CD4-positive, alpha-beta T cell treated with Interleukin-21 for 1 hour (primary cell): ENCODE data around the gene HPCAL1.

Experiments
- DNase-seq: peaks from one replicate; pipeline ENCODE4 v3.0.0-alpha.2; 2020

HPCAL1 gene

GRCh38 chr2:10304458-10305253 lies 2.0 kb downstream of the HPCAL1 start:
- DNase-seq = no peak

DNA sequence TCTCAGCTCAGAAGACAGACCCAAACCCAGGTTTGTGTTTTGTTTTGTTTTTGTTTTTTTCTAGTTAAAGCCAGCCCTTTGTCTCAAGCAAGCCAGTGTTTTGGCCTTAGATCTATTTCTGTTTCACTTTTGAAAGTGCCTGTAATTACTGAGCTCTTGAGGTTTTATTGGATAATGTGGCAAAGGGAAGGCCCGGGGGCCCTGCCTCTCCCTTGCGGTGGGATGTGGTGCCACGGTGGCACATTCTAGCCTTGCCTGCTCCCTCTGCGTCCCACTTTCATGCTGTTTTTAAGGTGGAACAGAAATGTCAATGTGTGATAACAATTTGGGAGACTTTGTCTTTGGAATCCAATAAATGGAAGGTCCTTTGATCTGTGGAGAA lies 2.5 kb downstream of the HPCAL1 start:
- DNase-seq = peak; percentile 58

DNA sequence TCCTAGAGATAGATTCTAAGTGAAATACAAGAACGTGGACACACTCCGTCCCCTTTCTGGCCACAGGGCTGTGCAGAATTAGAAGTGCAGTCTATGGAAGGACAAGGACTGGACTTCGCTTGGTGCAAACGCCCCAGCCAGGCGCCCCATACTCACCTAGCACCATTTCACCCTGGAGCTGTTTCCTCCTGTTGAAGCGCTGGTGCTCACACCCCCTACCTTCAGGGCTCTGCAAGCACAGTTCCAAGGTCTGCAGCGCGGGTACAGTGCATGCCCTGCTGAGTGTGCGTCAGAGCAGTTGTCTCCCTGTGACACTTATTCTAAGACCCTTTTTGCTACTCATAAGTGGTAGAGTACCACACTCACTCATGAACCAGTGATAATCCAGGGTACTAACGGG lies 3.0 kb downstream of the HPCAL1 start:
- peak; percentile 32 for DNase-seq

- no peak for DNase-seq
Measured at GRCh38 chr2:10306901-10307463, 4.3 kb downstream of the HPCAL1 start.

- DNase-seq = no peak
Measured at GRCh38 chr2:10307561-10308156, 5.0 kb downstream of the HPCAL1 start.

DNA sequence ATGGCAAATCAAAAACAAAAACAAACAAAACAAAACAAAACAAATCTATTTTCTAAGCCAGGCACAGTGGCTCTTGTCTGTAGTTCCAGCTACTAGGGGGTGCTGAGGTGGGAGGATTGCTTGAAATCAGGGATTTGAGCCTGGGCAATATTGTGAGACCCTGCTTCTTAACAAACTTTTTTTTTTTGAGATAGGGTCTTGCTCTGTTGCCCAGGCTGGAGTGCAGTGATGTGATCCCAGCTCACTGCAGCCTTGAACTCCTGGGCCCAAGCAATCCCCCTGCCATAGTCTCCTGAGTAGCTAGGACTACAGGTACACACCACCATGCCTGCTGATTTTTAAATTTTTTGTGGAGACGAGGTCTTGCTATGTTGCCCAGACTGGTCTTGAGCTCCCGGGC lies 6.2 kb downstream of the HPCAL1 start:
- no peak for DNase-seq

DNA sequence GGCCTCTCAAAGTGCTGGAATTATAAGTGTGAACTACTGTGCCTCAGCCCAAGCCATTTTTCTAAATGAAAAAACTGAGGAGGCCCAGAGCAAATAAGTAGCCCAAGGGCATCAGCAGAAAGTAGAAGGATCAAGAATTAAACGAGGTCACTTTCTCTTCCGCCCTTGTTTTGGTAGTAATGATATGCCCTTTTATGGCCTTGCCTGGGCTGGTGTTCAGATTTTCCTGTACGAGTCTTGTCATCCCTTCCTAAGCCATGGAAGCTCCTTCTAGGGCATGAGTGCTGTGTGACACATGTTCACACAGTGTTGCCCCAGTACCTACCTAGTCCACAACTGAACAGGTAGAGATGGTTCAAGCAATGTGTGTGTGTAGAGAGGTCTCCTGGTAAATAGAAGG lies 6.6 kb downstream of the HPCAL1 start:
- no peak for DNase-seq

DNA sequence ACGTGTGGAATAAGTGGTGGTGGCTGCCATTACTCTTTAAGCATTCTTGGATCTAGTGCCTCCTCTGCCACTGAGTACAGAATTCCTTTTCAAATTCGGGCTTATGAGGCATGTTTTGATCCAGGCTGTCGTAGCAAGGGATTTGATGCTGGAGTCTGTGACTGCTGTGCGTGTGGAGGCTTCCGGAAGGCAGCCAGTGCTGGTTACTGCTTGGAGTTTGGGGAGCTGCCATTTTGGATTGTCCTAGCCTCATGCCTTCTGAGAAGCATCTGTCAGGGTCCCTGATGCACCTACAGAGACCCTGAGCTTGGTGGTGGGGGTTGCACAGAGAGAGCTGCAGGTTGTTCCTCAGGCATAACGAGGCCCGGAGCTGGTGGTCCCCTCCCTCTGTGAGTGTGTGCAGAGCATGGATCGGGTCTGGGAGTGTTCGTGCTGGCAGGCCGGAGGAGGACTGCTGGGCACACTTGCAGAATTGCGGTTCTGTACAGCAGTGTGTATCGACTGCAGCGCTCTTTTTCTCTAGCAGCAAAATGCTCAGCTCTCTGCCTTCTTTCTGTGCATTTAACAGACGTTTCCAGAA lies 7.7 kb downstream of the HPCAL1 start:
- no peak for DNase-seq

DNA sequence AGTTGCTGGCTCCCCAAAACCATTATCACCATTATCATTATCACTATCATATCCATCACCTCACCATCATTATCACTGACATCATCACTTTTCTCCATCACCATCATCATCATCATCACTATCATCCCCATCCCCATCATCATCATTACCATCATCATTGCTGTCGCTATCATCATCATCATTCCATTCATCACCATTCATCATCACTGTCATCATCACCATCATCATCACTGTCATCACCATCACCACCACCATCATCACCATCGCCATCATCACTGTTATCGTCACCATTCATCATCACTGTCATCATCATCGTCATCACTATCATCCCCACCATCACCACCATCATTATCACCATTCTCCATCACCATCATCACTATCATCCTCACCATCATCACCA lies 9.0 kb downstream of the HPCAL1 start:
- DNase-seq = no peak

DNA sequence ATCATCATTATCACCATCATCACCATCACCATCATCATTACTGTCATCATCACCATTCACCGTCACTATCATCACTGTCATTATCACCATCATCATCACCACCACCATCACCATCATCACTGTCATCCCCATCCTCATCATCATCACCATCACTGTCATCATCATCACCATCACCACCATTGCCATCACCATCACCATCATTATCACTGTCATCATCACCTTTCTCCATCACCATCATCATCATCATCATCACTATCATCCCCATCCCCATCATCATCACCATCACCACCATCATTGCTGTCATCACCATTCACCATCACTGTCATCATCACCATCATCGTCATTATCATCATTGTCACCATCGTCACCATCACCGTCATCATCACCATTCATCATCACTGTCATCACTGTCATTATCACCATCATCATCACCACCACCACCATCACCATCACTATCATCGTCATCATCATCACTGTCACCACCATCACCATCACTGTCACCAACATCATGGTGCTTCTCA lies 9.8 kb downstream of the HPCAL1 start:
- no peak for DNase-seq

DNA sequence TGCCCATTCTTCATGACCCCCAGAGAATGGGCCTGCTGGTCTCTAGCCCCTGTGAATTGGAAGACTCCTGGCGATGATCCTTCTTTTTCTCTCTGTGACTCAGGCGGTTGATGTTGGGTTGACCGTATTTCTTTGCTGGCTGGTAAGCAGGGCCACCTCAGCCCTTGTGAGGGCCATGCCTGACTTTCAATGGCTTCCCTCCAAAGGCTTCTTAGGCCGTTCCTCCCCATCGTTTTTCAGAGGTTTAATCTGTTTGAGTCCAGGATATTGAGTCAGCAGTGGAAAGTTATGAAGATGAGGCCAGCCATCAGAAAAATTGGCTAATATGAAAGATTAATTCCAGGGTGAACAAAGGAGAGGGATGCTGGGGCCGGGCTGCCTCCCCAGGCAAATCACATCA lies 13.6 kb downstream of the HPCAL1 start:
- no peak for DNase-seq

DNA sequence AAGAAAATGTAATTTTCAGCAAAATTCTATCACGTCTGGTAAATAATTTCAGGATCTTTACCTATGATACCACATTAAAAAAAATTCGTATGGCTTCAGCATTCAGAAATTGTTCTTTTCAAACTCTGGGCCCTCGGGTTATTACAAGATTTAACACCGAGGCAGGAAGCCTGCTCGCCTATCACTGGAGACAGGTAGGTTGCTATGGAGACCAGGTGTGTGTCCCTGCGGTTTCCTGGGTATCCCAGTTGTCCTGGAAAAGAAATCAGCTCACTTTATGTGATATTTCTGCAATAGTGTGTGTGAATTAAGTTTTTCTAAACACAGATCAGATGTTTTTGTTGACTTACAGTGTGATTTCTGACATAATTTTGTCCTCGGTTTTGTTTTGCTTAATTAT lies 14.2 kb downstream of the HPCAL1 start:
- DNase-seq = no peak

- DNase-seq = no peak
Measured at GRCh38 chr2:10317646-10318045, 14.9 kb downstream of the HPCAL1 start.

- no peak for DNase-seq
Measured at GRCh38 chr2:10318345-10318744, 15.6 kb downstream of the HPCAL1 start.

DNA sequence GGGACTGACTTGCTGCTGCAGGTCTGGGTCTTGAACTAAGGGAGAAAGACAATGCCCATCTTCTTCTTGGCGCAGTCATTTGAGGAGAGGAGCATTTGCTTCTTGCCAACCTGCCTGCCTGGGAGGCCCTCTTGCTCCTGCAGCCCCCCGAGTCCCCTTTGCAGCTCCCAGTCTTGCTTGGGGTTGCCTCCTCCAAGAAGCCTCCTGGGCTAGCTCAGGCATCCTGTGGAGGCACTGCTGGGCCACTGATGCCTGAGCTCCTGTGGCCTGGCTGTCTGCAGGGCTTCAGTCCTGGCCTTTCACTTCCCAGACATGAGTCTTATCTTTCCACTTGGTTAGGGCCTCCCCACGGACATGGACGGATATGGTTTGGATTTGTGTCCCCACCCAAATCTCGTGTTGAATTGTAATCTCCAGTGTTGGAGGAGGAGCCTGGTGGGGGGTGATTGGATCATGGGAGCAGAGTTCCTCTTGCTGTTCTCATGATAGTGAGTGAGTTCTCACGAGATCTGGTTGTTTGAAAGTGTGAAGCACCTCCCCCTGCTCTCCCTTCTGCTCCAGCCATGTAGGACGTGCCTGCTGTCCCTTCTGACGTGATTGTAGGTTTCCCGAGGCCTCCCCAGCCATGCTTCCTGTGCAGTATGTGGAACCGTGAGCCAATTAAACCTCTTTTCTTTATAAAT lies 17.3 kb downstream of the HPCAL1 start:
- no peak for DNase-seq

DNA sequence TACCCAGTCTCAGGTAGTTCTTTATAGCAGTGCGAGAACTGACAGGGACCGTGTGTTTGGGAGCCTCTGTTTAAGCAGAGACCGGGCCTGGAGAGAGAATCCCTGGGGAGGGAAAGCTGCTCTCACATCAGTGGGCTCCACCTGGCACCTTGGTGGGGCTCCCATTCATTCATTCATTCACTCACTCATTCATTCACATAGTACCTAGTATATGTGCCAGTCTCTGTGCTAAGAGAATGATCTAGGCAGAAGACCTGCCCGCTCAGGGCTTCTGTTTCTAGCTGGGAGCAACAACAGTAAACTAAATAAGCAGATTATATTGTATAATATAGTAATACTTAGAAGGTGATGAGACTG lies 17.8 kb downstream of the HPCAL1 start:
- no peak for DNase-seq

- DNase-seq = no peak
Measured at GRCh38 chr2:10320933-10321332, 18.2 kb downstream of the HPCAL1 start.

DNA sequence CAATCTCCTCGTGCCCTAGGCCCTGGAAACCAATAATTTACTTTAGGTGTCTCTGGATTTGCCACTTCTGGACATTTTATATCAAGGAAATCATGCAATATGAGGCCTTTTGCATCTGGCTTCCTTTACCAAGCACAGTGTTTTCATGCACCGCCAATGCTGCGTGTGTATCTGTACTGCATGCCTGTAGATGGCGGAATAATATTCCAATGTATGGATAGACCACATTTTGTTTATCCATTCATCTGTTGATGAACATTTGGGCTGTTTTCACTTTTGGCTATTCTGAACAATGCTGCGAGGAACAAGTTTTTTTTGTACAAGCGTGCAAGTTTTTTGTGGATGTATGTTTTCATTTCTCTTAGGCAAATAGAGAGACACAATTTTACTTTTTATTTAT lies 18.9 kb downstream of the HPCAL1 start:
- no peak for DNase-seq

GRCh38 chr2:10322481-10322880 lies 19.8 kb downstream of the HPCAL1 start:
- no peak for DNase-seq

GRCh38 chr2:10322973-10323372 lies 20.3 kb downstream of the HPCAL1 start:
- DNase-seq = no peak

GRCh38 chr2:10323535-10323934 lies 20.8 kb downstream of the HPCAL1 start:
- no peak for DNase-seq

GRCh38 chr2:10324095-10324832 lies 21.6 kb downstream of the HPCAL1 start:
- no peak for DNase-seq
